Neural progenitor cell (in vitro differentiated cells): ENCODE data around the gene REELD1.

Experiments used
- CTCF ChIP-seq: fragments of 200-600 bp; sonication (generic); IDR thresholded peaks from 2 replicates; pipeline ENCODE4 v1.5.1; 2017; ENCODE audit warnings: antibody characterized with exemption, mild to moderate bottlenecking
- EZH2 ChIP-seq: fragments of 200-600 bp; sonication (generic); IDR thresholded peaks from 2 replicates; pipeline ENCODE4 v1.6.1; 2017; ENCODE audit warnings: antibody characterized with exemption, mild to moderate bottlenecking, moderate library complexity
- EZH2phosphoT487 ChIP-seq: fragments of 200-600 bp; sonication (generic); IDR thresholded peaks from 2 replicates; pipeline ENCODE4 v1.6.1; 2017; ENCODE audit warnings: antibody characterized with exemption

GRCh38 chr4:146274774-146275173 is 60.4 kb downstream of the REELD1 start:
- TF ChIP-seq CTCF: no peak
- TF ChIP-seq EZH2: no peak
- no peak for TF ChIP-seq EZH2phosphoT487
